MM.1S (cell line): Measurements from ENCODE around the gene AGTR1.

Source experiments
- EZH2 ChIP-seq: fragments of 300-600 bp; sonication (generic); optimal IDR thresholded peaks from 2 replicates; pipeline ENCODE3; 2017; ENCODE audit warnings: low read depth, mild to moderate bottlenecking, antibody characterized with exemption, low read length, mixed read lengths
- EZH2phosphoT487 ChIP-seq: fragments of 300-600 bp; sonication (generic); IDR thresholded peaks from 2 replicates; pipeline ENCODE4 v1.6.1; 2018; ENCODE audit warnings: antibody characterized with exemption, low read length
- TF ChIP-seq, protein P1 (sequence below): fragments of 300-600 bp; sonication (generic); IDR thresholded peaks from 2 replicates; pipeline ENCODE4 v1.5.1; 2016; ENCODE audit warnings: antibody characterized with exemption, low read length, mixed read lengths

GRCh38 chr3:148648685-148649352 is 48.9 kb upstream of the AGTR1 start:
- TF ChIP-seq, protein P1, sequence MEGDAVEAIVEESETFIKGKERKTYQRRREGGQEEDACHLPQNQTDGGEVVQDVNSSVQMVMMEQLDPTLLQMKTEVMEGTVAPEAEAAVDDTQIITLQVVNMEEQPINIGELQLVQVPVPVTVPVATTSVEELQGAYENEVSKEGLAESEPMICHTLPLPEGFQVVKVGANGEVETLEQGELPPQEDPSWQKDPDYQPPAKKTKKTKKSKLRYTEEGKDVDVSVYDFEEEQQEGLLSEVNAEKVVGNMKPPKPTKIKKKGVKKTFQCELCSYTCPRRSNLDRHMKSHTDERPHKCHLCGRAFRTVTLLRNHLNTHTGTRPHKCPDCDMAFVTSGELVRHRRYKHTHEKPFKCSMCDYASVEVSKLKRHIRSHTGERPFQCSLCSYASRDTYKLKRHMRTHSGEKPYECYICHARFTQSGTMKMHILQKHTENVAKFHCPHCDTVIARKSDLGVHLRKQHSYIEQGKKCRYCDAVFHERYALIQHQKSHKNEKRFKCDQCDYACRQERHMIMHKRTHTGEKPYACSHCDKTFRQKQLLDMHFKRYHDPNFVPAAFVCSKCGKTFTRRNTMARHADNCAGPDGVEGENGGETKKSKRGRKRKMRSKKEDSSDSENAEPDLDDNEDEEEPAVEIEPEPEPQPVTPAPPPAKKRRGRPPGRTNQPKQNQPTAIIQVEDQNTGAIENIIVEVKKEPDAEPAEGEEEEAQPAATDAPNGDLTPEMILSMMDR, result no peak
- TF ChIP-seq EZH2phosphoT487, result no peak
- TF ChIP-seq EZH2, result no peak
